Neuronal stem cell (in vitro differentiated cells): Measurements from ENCODE around the gene AOPEP.
"Not testable (repeated sequence)": the region's sequence is repeated elsewhere in the genome, so short reads cannot be mapped to it uniquely, and the experiment has no call there.

Experiments
- DNase-seq: peaks from one replicate; pipeline ENCODE4 v3.0.0-alpha.2; 2013; ENCODE audit warnings: low spot score
- H2AFZ ChIP-seq: one replicate; pipeline ENCODE4 v1.6.1; 2013; ENCODE audit warnings: mild to moderate bottlenecking, low read length, inconsistent platforms
- H2AK5ac ChIP-seq: 2 replicates; pipeline ENCODE4 v1.6.1; 2013; ENCODE audit warnings: low read depth, mild to moderate bottlenecking, inconsistent platforms, low read length, moderate library complexity, mixed read lengths
- H2BK120ac ChIP-seq: 2 replicates; pipeline ENCODE4 v1.6.1; 2013; ENCODE audit warnings: low read depth, mild to moderate bottlenecking, inconsistent platforms, low read length, moderate library complexity, mixed read lengths
- H2BK12ac ChIP-seq: one replicate; pipeline ENCODE4 v1.6.1; 2013; ENCODE audit warnings: low read length, inconsistent platforms
- H2BK15ac ChIP-seq: 2 replicates; pipeline ENCODE4 v1.6.1; 2013; ENCODE audit warnings: mild to moderate bottlenecking, low read length, inconsistent platforms, mixed read lengths
- H2BK5ac ChIP-seq: one replicate; pipeline ENCODE4 v1.6.1; 2013; ENCODE audit warnings: inconsistent platforms, mild to moderate bottlenecking, low read length, moderate library complexity
- H3K14ac ChIP-seq: one replicate; pipeline ENCODE4 v1.6.1; 2013; ENCODE audit warnings: low read length, inconsistent platforms
- H3K18ac ChIP-seq: 2 replicates; pipeline ENCODE4 v1.6.1; 2013; ENCODE audit warnings: low read length, inconsistent platforms
- H3K23ac ChIP-seq: 2 replicates; pipeline ENCODE4 v1.6.1; 2013; ENCODE audit warnings: low read depth, mild to moderate bottlenecking, mixed read lengths, low read length, inconsistent platforms; ENCODE audit not compliant: poor library complexity
- H3K27ac ChIP-seq: replicated peaks from 3 replicates; pipeline ENCODE4 v1.5.1; 2013; ENCODE audit warnings: low read length, inconsistent platforms
- H3K27me3 ChIP-seq, 3 experiments: 2 replicates each; pipeline ENCODE4 v1.6.1; 2013; ENCODE audit warnings: low read length in 3 of 3, mild to moderate bottlenecking in 2 of 3, inconsistent platforms in 1 of 3, low read depth in 1 of 3, mixed read lengths in 1 of 3, moderate library complexity in 1 of 3; ENCODE audit not compliant: control insufficient read depth in 3 of 3, insufficient read depth in 3 of 3
- H3K36me3 ChIP-seq, 2 donors: replicated peaks in 1 of 2; 2 replicates each; pipeline ENCODE4 v1.6.1; 2013; ENCODE audit warnings: low read length in 2 of 2; ENCODE audit not compliant: control insufficient read depth in 2 of 2, insufficient read depth in 2 of 2
- H3K4ac ChIP-seq: 2 replicates; pipeline ENCODE4 v1.6.1; 2013; ENCODE audit warnings: inconsistent platforms, mild to moderate bottlenecking, low read length, moderate library complexity
- H3K4me1 ChIP-seq, 2 donors: 1 replicate in 1 of 2; 2 replicates in 1 of 2; pipeline ENCODE4 v1.6.1; 2013; ENCODE audit warnings: low read length in 2 of 2, low read depth in 1 of 2; ENCODE audit not compliant: control insufficient read depth in 2 of 2, insufficient read depth in 1 of 2
- H3K4me2 ChIP-seq: one replicate; pipeline ENCODE4 v1.6.1; 2013; ENCODE audit warnings: mild to moderate bottlenecking, low read length, inconsistent platforms; ENCODE audit not compliant: insufficient read depth, poor library complexity, severe bottlenecking
- H3K4me3 ChIP-seq, 2 donors: 2 replicates each; pipeline ENCODE4 v1.5.1; 2013; ENCODE audit warnings: low read length in 2 of 2, mild to moderate bottlenecking in 2 of 2, inconsistent platforms in 1 of 2, moderate library complexity in 1 of 2
- H3K79me1 ChIP-seq: one replicate; pipeline ENCODE4 v1.6.1; 2013; ENCODE audit warnings: low read depth, mild to moderate bottlenecking, inconsistent platforms, low read length, moderate library complexity
- H3K9ac ChIP-seq: one replicate; pipeline ENCODE4 v1.6.1; 2013; ENCODE audit warnings: mild to moderate bottlenecking, low read depth, low read length, inconsistent platforms; ENCODE audit not compliant: poor library complexity
- H3K9me3 ChIP-seq, 2 donors: replicated peaks in 1 of 2; 2 replicates each; pipeline versions ENCODE3 to v1.6.1; 2013; ENCODE audit warnings: low read length in 2 of 2, mild to moderate bottlenecking in 2 of 2, inconsistent platforms in 1 of 2, low read depth in 1 of 2, mixed read lengths in 1 of 2, moderate library complexity in 1 of 2; ENCODE audit not compliant: control insufficient read depth in 2 of 2, insufficient read depth in 1 of 2
- H4K8ac ChIP-seq: one replicate; pipeline ENCODE4 v1.6.1; 2013; ENCODE audit warnings: low read depth, mild to moderate bottlenecking, inconsistent platforms, low read length, moderate library complexity
- H4K91ac ChIP-seq: one replicate; pipeline ENCODE4 v1.6.1; 2013; ENCODE audit warnings: low read length, low read depth, mild to moderate bottlenecking, inconsistent platforms; ENCODE audit not compliant: poor library complexity
- WGBS, 2 donors: extraction: QIAGEN DNeasy Blood & Tissue Kit; methylation state at CpG; one replicate each; pipeline ENCODE4 v1.1.7; 2013; ENCODE audit warnings: missing lambda C conversion rate in 2 of 2, mixed read lengths in 1 of 2; ENCODE audit not compliant: insufficient read length in 2 of 2, insufficient replicate concordance in 1 of 2; ENCODE audit errors: extremely low coverage in 2 of 2; 5-methylcytosine and 5-hydroxymethylcytosine counted together

AOPEP gene

GRCh38 chr9:94966046-94966445 is 239.5 kb downstream of the AOPEP start:
- no CpG with 5 or more reads among the region's 3 CpGs for WGBS, 2 donors

DNA sequence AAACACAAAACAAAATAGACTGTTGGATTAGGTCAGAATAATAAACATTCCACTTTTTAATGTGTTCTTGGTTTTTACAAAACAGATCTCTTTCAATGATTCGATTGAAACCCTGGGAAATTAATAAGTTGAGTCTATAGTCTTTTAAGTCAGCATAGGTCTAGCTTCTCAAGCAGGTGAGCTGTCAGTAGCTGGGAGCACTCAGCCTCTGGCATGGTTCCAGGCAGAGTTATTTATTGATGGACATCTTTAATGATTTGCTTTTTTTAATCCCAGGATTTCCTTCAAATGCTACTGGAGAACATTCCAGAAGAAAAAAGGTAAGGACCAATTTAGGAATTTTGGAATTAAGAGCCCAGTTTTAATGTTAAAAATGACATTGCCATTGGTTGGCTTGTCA is 241.0 kb downstream of the AOPEP start:
- no peak overlapping the region for H2BK12ac ChIP-seq
- H2BK15ac ChIP-seq, result no peak overlapping the region
- no peak overlapping the region for H3K18ac ChIP-seq
- H3K14ac ChIP-seq, result no peak overlapping the region
- H3K27ac ChIP-seq, result no peak overlapping the region
- H3K4ac ChIP-seq, result no peak overlapping the region
- no peak overlapping the region for H2BK5ac ChIP-seq
- peaks cover 3 to 16% of the 10 kb centered on the region in 2 donors for H3K4me1 ChIP-seq
- no peak overlapping the region for H2BK120ac ChIP-seq
- H3K27me3 ChIP-seq, result no peaks in the 10 kb centered on the region
- H2AK5ac ChIP-seq, result no peak overlapping the region
- no peaks in the 10 kb centered on the region for H3K36me3 ChIP-seq
- no peak for DNase-seq
- no peak overlapping the region for H2AFZ ChIP-seq
- H3K9me3 ChIP-seq, result peaks cover 0 to 1% of the 10 kb centered on the region in 2 donors
- no peak overlapping the region for H3K4me3 ChIP-seq
- no peak overlapping the region for H4K91ac ChIP-seq
- WGBS, 2 donors, result no CpG with 5 or more reads among the region's 1 CpG
- H3K23ac ChIP-seq, result no peak overlapping the region
- no peaks in the 10 kb centered on the region for H3K79me1 ChIP-seq
- H3K4me2 ChIP-seq, result no peak overlapping the region
- no peak overlapping the region for H3K9ac ChIP-seq
- H4K8ac ChIP-seq, result no peak overlapping the region

More at GRCh38 chr9:94966046-94966445, 239.5 kb downstream of the AOPEP start:
- H3K79me1 ChIP-seq, H3K4me3 ChIP-seq, H3K14ac ChIP-seq, H3K4ac ChIP-seq, H2BK120ac ChIP-seq, H3K4me2 ChIP-seq, H3K9me3 ChIP-seq, H3K36me3 ChIP-seq, DNase-seq, H3K23ac ChIP-seq, H2AFZ ChIP-seq, H2BK5ac ChIP-seq, H3K27me3 ChIP-seq, H4K91ac ChIP-seq, H3K4me1 ChIP-seq, H3K27ac ChIP-seq, H2BK12ac ChIP-seq, H2AK5ac ChIP-seq, H4K8ac ChIP-seq, H2BK15ac ChIP-seq, H3K9ac ChIP-seq, H3K18ac ChIP-seq: not testable (repeated sequence)

DNA sequence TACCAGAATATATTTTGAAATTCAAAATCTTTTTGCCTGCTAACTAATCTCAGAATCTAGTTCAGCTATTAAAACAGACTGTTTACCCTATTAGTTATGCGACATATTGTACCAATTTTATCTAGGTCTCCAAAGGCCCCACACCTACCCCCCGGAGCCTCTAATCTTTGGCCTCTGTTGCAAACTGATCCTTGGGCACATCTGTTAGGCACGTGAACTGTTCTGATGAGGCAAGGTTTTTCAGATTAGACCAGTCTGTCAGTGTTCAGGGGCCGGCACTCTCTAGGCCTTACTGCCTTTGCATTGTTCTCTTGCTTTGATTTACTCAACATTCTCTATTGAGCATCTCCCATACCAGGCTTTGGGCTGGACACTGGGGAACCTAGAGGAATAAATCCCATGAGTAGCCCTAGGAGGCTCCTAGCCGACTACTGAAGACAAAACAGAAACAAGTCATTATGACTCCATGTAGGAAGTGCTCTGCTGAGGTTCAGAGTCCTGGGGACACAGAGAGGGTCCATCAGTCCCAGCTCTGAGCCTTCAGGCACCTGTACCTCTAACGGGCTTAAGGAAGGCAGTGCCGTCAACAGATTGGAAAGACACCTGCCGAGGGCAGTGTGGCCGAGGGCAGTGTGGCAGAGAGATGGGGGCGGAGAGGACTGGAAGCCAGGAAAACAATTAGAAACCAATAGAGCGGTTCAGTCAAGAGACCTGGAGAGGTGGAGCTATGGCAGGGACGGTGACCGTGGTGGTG is 245.1 kb downstream of the AOPEP start:
- no peak for DNase-seq
- Histone ChIP-seq H3K4ac (no peak overlapping the region), H3K27me3 (no peaks in the 10 kb centered on the region), H3K27ac (peak overlapping the region; percentile 34), H3K9ac (no peak overlapping the region), H2AK5ac (no peak overlapping the region), H3K36me3 (no peaks in the 10 kb centered on the region), H2BK15ac (no peak overlapping the region), H3K79me1 (no peaks in the 10 kb centered on the region), H4K8ac (no peak overlapping the region), H3K18ac (no peak overlapping the region), H4K91ac (no peak overlapping the region), H3K4me3 (no peak overlapping the region), H3K23ac (no peak overlapping the region), H2BK12ac (no peak overlapping the region), H3K4me2 (no peak overlapping the region), H3K4me1 (peaks cover 3 to 19% of the 10 kb centered on the region in 2 donors), H3K14ac (no peak overlapping the region), H2BK5ac (no peak overlapping the region), H2AFZ (no peak overlapping the region), H2BK120ac (no peak overlapping the region), H3K9me3 (no peaks in the 10 kb centered on the region)
- no CpG with 5 or more reads among the region's 13 CpGs for WGBS, 2 donors

GRCh38 chr9:94973451-94973941 is 247.0 kb downstream of the AOPEP start:
- H3K23ac ChIP-seq, result no peak overlapping the region
- no CpG with 5 or more reads among the region's 11 CpGs for WGBS, 2 donors
- no peaks in the 10 kb centered on the region for H3K27me3 ChIP-seq
- no peak overlapping the region for H2BK12ac ChIP-seq
- H3K4me3 ChIP-seq, result no peak overlapping the region
- H3K79me1 ChIP-seq, result no peaks in the 10 kb centered on the region
- no peak overlapping the region for H4K91ac ChIP-seq
- H3K4me2 ChIP-seq, result no peak overlapping the region
- no peak overlapping the region for H2BK15ac ChIP-seq
- no peak overlapping the region for H3K4ac ChIP-seq
- H3K9ac ChIP-seq, result no peak overlapping the region
- H3K36me3 ChIP-seq, result no peaks in the 10 kb centered on the region
- H3K27ac ChIP-seq, result no peak overlapping the region
- H2AK5ac ChIP-seq, result no peak overlapping the region
- no peak overlapping the region for H3K14ac ChIP-seq
- no peak overlapping the region for H2AFZ ChIP-seq
- no peak overlapping the region for H4K8ac ChIP-seq
- DNase-seq, result no peak
- peaks cover 3 to 19% of the 10 kb centered on the region in 2 donors for H3K4me1 ChIP-seq
- H3K18ac ChIP-seq, result no peak overlapping the region
- H2BK120ac ChIP-seq, result no peak overlapping the region
- H2BK5ac ChIP-seq, result no peak overlapping the region
- no peaks in the 10 kb centered on the region for H3K9me3 ChIP-seq
